HepG2 (cell line): ENCODE results near the gene KATNAL1. TPM values are rescaled to one million over a fixed set of nuclear protein-coding genes. Genes with fewer than 3 reads are reported as not detected.

Experiments used
- ATAC-seq: fragments of 200-7000 bp; cut with Tn5 transposase; 3 replicates; pipeline ENCODE4 v1.9.1; 2020; ENCODE audit warnings: mild to moderate bottlenecking, moderate library complexity
- BruUV-seq: library from RNA; stranded (reverse); fragments of 400-500 nt; replicated peaks from 2 replicates; lab custom pipeline; 2021; lab: Mats Ljungman, UMichigan
- CTCF ChIA-PET: fragments of 300-600 bp; formaldehyde crosslinking; extraction: SDS; loops from one replicate; lab custom pipeline; 2021; ENCODE audit warnings: low total read pairs, inconsistent platforms, low intra/inter-chr PET ratio; lab: Yijun Ruan, JAX
- POLR2A ChIA-PET: fragments of 350-600 bp; sonication (Branson Sonifier 250); formaldehyde crosslinking; loops from one replicate; lab custom pipeline; 2020; ENCODE audit warnings: antibody characterized with exemption, inconsistent platforms; lab: Yijun Ruan, JAX
- DNase-seq: peaks from one replicate; pipeline ENCODE4 v3.0.0-alpha.2; 2015; ENCODE audit warnings: low spot score
- FAIRE-seq: peaks from 3 replicates; lab custom pipeline; 2011; peaks lifted over from hg19 to GRCh38; lab: Jason Lieb, UNC
- H2AFZ ChIP-seq: one replicate; pipeline ENCODE4 v1.6.1; 2011; ENCODE audit warnings: low read length, inconsistent platforms
- H3K27ac ChIP-seq: fragments of 300-600 bp; 3 replicates; pipeline ENCODE4 v1.8.0; 2011; ENCODE audit warnings: mixed run types, mild to moderate bottlenecking, mixed read lengths, low read length, inconsistent platforms; ENCODE audit not compliant: insufficient read depth; ENCODE audit errors: extremely low read length
- H3K27me3 ChIP-seq, 2 experiments: fragments of 200-600 bp in 1 of 2; 2 replicates in 1 of 2; 3 replicates in 1 of 2; pipeline versions ENCODE4 v1.6.0 to v1.8.0; 2011; ENCODE audit warnings: low read length in 2 of 2, mild to moderate bottlenecking in 2 of 2, moderate library complexity in 2 of 2, inconsistent platforms in 1 of 2; ENCODE audit not compliant: insufficient read depth in 2 of 2, control insufficient read depth in 1 of 2
- H3K36me3 ChIP-seq, 2 experiments: fragments of 200-600 bp in 1 of 2; replicated peaks in 1 of 2; 2 replicates in 1 of 2; 3 replicates in 1 of 2; pipeline versions ENCODE4 v1.5.1 to v1.8.0; 2011; ENCODE audit warnings: low read length in 2 of 2, inconsistent platforms in 1 of 2; ENCODE audit not compliant: insufficient read depth in 2 of 2, control insufficient read depth in 1 of 2
- H3K4me1 ChIP-seq: 2 replicates; pipeline ENCODE4 v1.5.1; 2012; ENCODE audit warnings: low read length, inconsistent platforms; ENCODE audit not compliant: insufficient read depth
- H3K4me2 ChIP-seq: 2 replicates; pipeline ENCODE4 v1.6.0; 2011; ENCODE audit warnings: low read depth, low read length, inconsistent platforms
- H3K4me3 ChIP-seq, 3 experiments: fragments of 200-600 bp in 1 of 3; sonication (generic), shearing (Covaris generic) in 1 of 3; replicated peaks in 1 of 3; 2 replicates each; pipeline ENCODE4 v1.5.1; 2011 to 2016; ENCODE audit warnings: low read length in 3 of 3, inconsistent platforms in 2 of 3, low read depth in 2 of 3, mild to moderate bottlenecking in 2 of 3, control low read depth in 1 of 3, mixed read lengths in 1 of 3; ENCODE audit not compliant: insufficient read depth in 1 of 3
- H3K79me2 ChIP-seq: one replicate; pipeline ENCODE4 v1.6.1; 2011; ENCODE audit warnings: low read length, inconsistent platforms; ENCODE audit not compliant: insufficient read depth
- H3K9ac ChIP-seq: 2 replicates; pipeline ENCODE4 v1.6.0; 2011; ENCODE audit warnings: mild to moderate bottlenecking, low read depth, low read length, inconsistent platforms; ENCODE audit not compliant: insufficient read depth
- H3K9me3 ChIP-seq: 2 replicates; pipeline ENCODE4 v1.5.1; 2012; ENCODE audit warnings: mild to moderate bottlenecking, low read length
- H4K20me1 ChIP-seq: 2 replicates; pipeline ENCODE4 v1.6.0; 2011; ENCODE audit warnings: inconsistent platforms, mild to moderate bottlenecking, low read length, moderate library complexity; ENCODE audit not compliant: insufficient read depth
- CEBPG ChIP-seq: IDR thresholded peaks from 2 replicates; pipeline ENCODE4 v1.6.1; 2016
- DZIP1 ChIP-seq: sonication (generic); formaldehyde crosslinking; IDR thresholded peaks from 2 replicates; pipeline ENCODE4 v1.5.0; 2020; ENCODE audit warnings: mild to moderate bottlenecking, missing genetic modification reagents
- FOXM1 ChIP-seq: sonication (generic); formaldehyde crosslinking; IDR thresholded peaks from 2 replicates; pipeline ENCODE4 v1.5.0; 2020; ENCODE audit warnings: missing genetic modification reagents
- FOXO4 ChIP-seq: sonication (generic); formaldehyde crosslinking; conservative IDR thresholded peaks from 2 replicates; pipeline ENCODE4 v1.8.1; 2023; ENCODE audit warnings: missing genetic modification reagents
- KDM5A ChIP-seq: fragments of 200-600 bp; sonication (generic); IDR thresholded peaks from 2 replicates; pipeline ENCODE4 v1.7.0; 2018; ENCODE audit warnings: antibody characterized with exemption, mild to moderate bottlenecking, low read length, borderline replicate concordance
- KLF16 ChIP-seq, 2 experiments: sonication (generic) in 1 of 2; formaldehyde crosslinking in 1 of 2; IDR thresholded peaks; 2 replicates each; pipeline versions ENCODE4 v1.6.1 to v1.8.0; 2016 to 2023; ENCODE audit warnings: missing genetic modification reagents in 2 of 2, missing compliant biosample characterization in 1 of 2
- RAD21 ChIP-seq: fragments of 450-650 bp; formaldehyde crosslinking; IDR thresholded peaks from 2 replicates; pipeline ENCODE4 v1.5.0; 2020; ENCODE audit warnings: mild to moderate bottlenecking
- SOX6 ChIP-seq, 2 experiments: fragments of 450-650 bp in 1 of 2; sonication (generic) in 1 of 2; formaldehyde crosslinking in 1 of 2; IDR thresholded peaks; 2 replicates each; pipeline versions ENCODE4 v1.4.0 to v1.6.1; 2017 to 2020; ENCODE audit warnings: antibody characterized with exemption in 1 of 2, mild to moderate bottlenecking in 1 of 2, missing genetic modification reagents in 1 of 2
- THYN1 ChIP-seq: sonication (generic); formaldehyde crosslinking; IDR thresholded peaks from 2 replicates; pipeline ENCODE4 v1.8.1; 2023; ENCODE audit warnings: low read depth, mild to moderate bottlenecking, moderate library complexity, missing genetic modification reagents, borderline replicate concordance
- USF2 ChIP-seq, 2 experiments: sonication (generic) in 1 of 2; formaldehyde crosslinking in 1 of 2; IDR thresholded peaks; 2 replicates each; pipeline versions ENCODE4 v1.5.1 to v1.6.1; 2011 to 2020; ENCODE audit warnings: borderline replicate concordance in 1 of 2, low read depth in 1 of 2, low read length in 1 of 2, mild to moderate bottlenecking in 1 of 2, missing genetic modification reagents in 1 of 2, moderate library complexity in 1 of 2
- ZBTB1 ChIP-seq: sonication (generic); formaldehyde crosslinking; IDR thresholded peaks from 2 replicates; pipeline ENCODE4 v1.4.0; 2020; ENCODE audit warnings: missing genetic modification reagents, borderline replicate concordance
- ZBTB7B ChIP-seq: sonication (generic); formaldehyde crosslinking; IDR thresholded peaks from 2 replicates; pipeline ENCODE4 v1.4.0; 2020; ENCODE audit warnings: missing genetic modification reagents
- ZFP41 ChIP-seq: sonication (generic); formaldehyde crosslinking; IDR thresholded peaks from 2 replicates; pipeline ENCODE4 v1.4.0; 2020; ENCODE audit warnings: mild to moderate bottlenecking, missing genetic modification reagents, borderline replicate concordance
- ZNF225 ChIP-seq: sonication (generic); formaldehyde crosslinking; IDR thresholded peaks from 2 replicates; pipeline ENCODE4 v1.4.0; 2020; ENCODE audit warnings: mild to moderate bottlenecking, missing genetic modification reagents
- ZNF354B ChIP-seq: sonication (generic); formaldehyde crosslinking; IDR thresholded peaks from 2 replicates; pipeline ENCODE4 v1.8.0; 2022; ENCODE audit warnings: mild to moderate bottlenecking, missing genetic modification reagents
- ZNF503 ChIP-seq: sonication (generic); formaldehyde crosslinking; IDR thresholded peaks from 2 replicates; pipeline ENCODE4 v1.4.0; 2020; ENCODE audit warnings: missing genetic modification reagents
- ZNF850 ChIP-seq: sonication (generic); formaldehyde crosslinking; conservative IDR thresholded peaks from 2 replicates; pipeline ENCODE4 v1.9.0; 2021; ENCODE audit warnings: mild to moderate bottlenecking, missing genetic modification reagents
- WGBS: methylation state at CpG from one replicate; pipeline ENCODE4 v1.1.6; 2017; ENCODE audit warnings: low lambda C conversion rate; 5-methylcytosine and 5-hydroxymethylcytosine counted together
- in situ Hi-C: cut with HindIII; loops from 2 replicates; pipeline ENCODE4 v1.10.0; 2017; ENCODE audit warnings: low pct_unique_long_range_greater_than_20kb; ENCODE audit not compliant: extremely low pct_ligation_motif_present
- intact Hi-C: fragments of 100-400 bp; cut with micrococcal nuclease; formaldehyde crosslinking; loops from one replicate; pipeline ENCODE4 v1.10.0; 2022; ENCODE audit not compliant: unreplicated experiment
- polyA plus RNA-seq, 8 experiments: library from polyadenylated mRNA; depleted of rRNA in 3 of 8; stranded (reverse) in 7 of 8; unstranded in 1 of 8; fragments of >200 nt; fragmentation: Illumina TruSeq in 4 of 8; extraction: Trizol in 4 of 8; gene quantifications; 2 replicates each; pipeline versions ENCODE4 v1.2.1 to v1.2.3, GENCODE V29; 2011 to 2016; ENCODE audit warnings: low read depth in 4 of 8, missing spikeins in 1 of 8, mixed read lengths in 1 of 8; ENCODE audit not compliant: insufficient read depth in 1 of 8
- total RNA-seq, 5 experiments: library from RNA; depleted of rRNA; stranded (reverse); fragments of >200 nt; fragmentation: Illumina TruSeq; extraction: Trizol; gene quantifications; 2 replicates each; pipeline ENCODE4 v1.2.3, GENCODE V29; 2016; ENCODE audit warnings: low read depth in 1 of 5

KATNAL1 gene
- total and polyA plus RNA-seq, 2 of the 13 experiments (the other 11 are each of a cell fraction or from before 2014, with no cell fraction given), result 3.2 to 11.8 TPM

- no peak overlapping the region for H2AFZ ChIP-seq
- CTCF ChIA-PET, result no interaction called here
- BruUV-seq, result no TSS peak
- H3K4me3 ChIP-seq, result no peak overlapping the region
- no peaks in the 10 kb centered on the region for H3K9me3 ChIP-seq
- no peaks in the 10 kb centered on the region for H3K27me3 ChIP-seq
- DNase-seq (no peak), ATAC-seq (no peak), FAIRE-seq (no peak)
- H3K9ac ChIP-seq, result no peak overlapping the region
- no peak overlapping the region for H3K4me2 ChIP-seq
- H3K27ac ChIP-seq, result no peak overlapping the region
- no peaks in the 10 kb centered on the region for H3K79me2 ChIP-seq
- H3K36me3 ChIP-seq, result peaks cover 0 to 7% of the 10 kb centered on the region in 2 experiments; a peak in 1 of 5 replicates
- POLR2A ChIA-PET, result no interaction called here
- intact Hi-C loops (no loop called here), in situ Hi-C loops (no loop called here)
- 87% methylated on average over 3 of the region's 3 CpGs for WGBS
- H3K4me1 ChIP-seq, result no peaks in the 10 kb centered on the region
- no peaks in the 10 kb centered on the region for H4K20me1 ChIP-seq
- TF ChIP-seq USF2 (IDR thresholded peaks at IDR 0.05; ENCODE audit: low read depth, low read length), result no peak
- TF ChIP-seq USF2 (CRISPR knock-in tag; IDR thresholded peaks at IDR 0.05; ENCODE audit: borderline replicate concordance), result no peak
- no peak for TF ChIP-seq CEBPG
- no peak for TF ChIP-seq SOX6 (IDR thresholded peaks at IDR 0.05)
- TF ChIP-seq SOX6 (CRISPR knock-in tag; IDR thresholded peaks at IDR 0.05), result no peak
- no peak for TF ChIP-seq KLF16 (CRISPR knock-in tag; IDR thresholded peaks at IDR 0.05)
- no peak for TF ChIP-seq ZNF354B
- TF ChIP-seq DZIP1 (CRISPR knock-in tag), result no peak
- TF ChIP-seq ZNF225 (CRISPR knock-in tag), result no peak
- no peak for TF ChIP-seq ZBTB1
- no peak for TF ChIP-seq ZNF850
- TF ChIP-seq ZNF503, result no peak
- TF ChIP-seq FOXO4 (CRISPR knock-in tag), result no peak
- TF ChIP-seq RAD21 (CRISPR knock-in tag), result no peak
- TF ChIP-seq ZFP41 (CRISPR knock-in tag), result no peak
- no peak for TF ChIP-seq KDM5A
- TF ChIP-seq FOXM1, result no peak
- TF ChIP-seq THYN1 (CRISPR knock-in tag), result no peak
- TF ChIP-seq ZBTB7B (CRISPR knock-in tag), result no peak
These were observed 102.8 kb downstream of the KATNAL1 start for GRCh38 chr13:30204564-30204963.
